Ovary (tissue), 9 donors: Measurements from ENCODE around the gene C19orf33. TPM values are rescaled to one million over a fixed set of nuclear protein-coding genes. Genes with fewer than 3 reads are reported as not detected.

Source experiments
- DNase-seq, 5 donors: peaks; one replicate each; pipeline ENCODE4 v3.0.0-alpha.2; 2019 to 2020
- H3K27ac ChIP-seq, 2 donors: fragments of 200-600 bp; one replicate each; pipeline versions ENCODE4 v1.5.1 to v1.8.0; 2019 to 2022
- H3K27me3 ChIP-seq: fragments of 200-600 bp; one replicate; pipeline ENCODE4 v1.8.0; 2022
- H3K36me3 ChIP-seq: fragments of 200-600 bp; sonication (generic); one replicate; pipeline ENCODE4 v1.5.1; 2019
- H3K4me1 ChIP-seq: one replicate; pipeline ENCODE4 v1.8.1; 2013; ENCODE audit warnings: mild to moderate bottlenecking, moderate library complexity; ENCODE audit not compliant: insufficient read depth
- H3K4me3 ChIP-seq: fragments of 200-600 bp; sonication (generic); one replicate; pipeline ENCODE4 v1.5.1; 2017
- H3K9me3 ChIP-seq, 2 donors: fragments of 200-600 bp in 1 of 2; sonication (generic) in 1 of 2; one replicate each; pipeline versions ENCODE4 v1.5.1 to v1.8.1; 2013 to 2019; ENCODE audit warnings: mild to moderate bottlenecking in 1 of 2, moderate library complexity in 1 of 2
- EP300 ChIP-seq: sonication (generic); formaldehyde crosslinking; IDR thresholded peaks from one replicate; pipeline ENCODE4 v1.6.1; 2017; ENCODE audit warnings: antibody characterized with exemption
- POLR2A ChIP-seq: fragments of 450-650 bp; IDR thresholded peaks from one replicate; pipeline ENCODE4 v1.6.1; 2017; ENCODE audit warnings: antibody characterized with exemption, mild to moderate bottlenecking, moderate library complexity
- WGBS, 3 donors: extraction: QIAGEN DNeasy Blood & Tissue Kit in 1 of 3; methylation state at CpG; one replicate each; pipeline versions ENCODE4 v1.1.5 to v1.1.7; 2013 to 2017; 5-methylcytosine and 5-hydroxymethylcytosine counted together
- intact Hi-C, 4 donors: fragments of 100-400 bp; cut with DNase I; formaldehyde crosslinking; loops; one replicate each; pipeline versions ENCODE4 v1.11.0 to v1.15.1; 2022 to 2023
- polyA plus RNA-seq, 2 donors: library from polyadenylated mRNA; stranded (reverse); fragments of 200-250 nt in 1 of 2; fragments of 350-450 nt in 1 of 2; fragmentation: Illumina TruSeq in 1 of 2; extraction: RNeasy Lipid Tissue Mini Kit (QIAGEN cat#74804) in 1 of 2; gene quantifications; one replicate each; pipeline ENCODE4 v1.2.3, GENCODE V29; 2013 to 2014
- total RNA-seq, 7 donors: library from RNA; depleted of rRNA in 2 of 7; stranded (reverse); fragments of >200 nt in 2 of 7; fragmentation: NEBNext Ultra II Directional in 3 of 7; extraction: Animal tissue kit (Norgen Biotek cat#: 25700) in 3 of 7; gene quantifications; one replicate each; pipeline versions ENCODE4 v1.1.0 to v1.2.4, GENCODE V29; 2016 to 2023
- TF ChIP-seq, protein P1 (sequence below), 3 donors: fragments of 450-650 bp in 2 of 3; fragments of 200-600 bp in 1 of 3; IDR thresholded peaks; one replicate each; pipeline versions ENCODE4 v1.5.1 to v1.8.0; 2016 to 2022; ENCODE audit warnings: antibody characterized with exemption in 3 of 3, mild to moderate bottlenecking in 1 of 3
- donor health status: DM: no; HTN: no; CAD: no; lungs with moderate emphysema.
- donor health status: DM: no; HTN: no; CAD: no.
- donor health status: Bipolar disorder and iron deficiency.
- donor health status: DM: yes; HTN: yes; CAD: no.
- donor health status: DM: no; HTN: no; CAD: no.
- donor health status: DM: yes; HTN: yes; CAD: no.

The C19orf33 gene
- total and polyA plus RNA-seq, 9 donors: 1.8 to 179 (median 8.9) TPM; not detected in 2

DNA sequence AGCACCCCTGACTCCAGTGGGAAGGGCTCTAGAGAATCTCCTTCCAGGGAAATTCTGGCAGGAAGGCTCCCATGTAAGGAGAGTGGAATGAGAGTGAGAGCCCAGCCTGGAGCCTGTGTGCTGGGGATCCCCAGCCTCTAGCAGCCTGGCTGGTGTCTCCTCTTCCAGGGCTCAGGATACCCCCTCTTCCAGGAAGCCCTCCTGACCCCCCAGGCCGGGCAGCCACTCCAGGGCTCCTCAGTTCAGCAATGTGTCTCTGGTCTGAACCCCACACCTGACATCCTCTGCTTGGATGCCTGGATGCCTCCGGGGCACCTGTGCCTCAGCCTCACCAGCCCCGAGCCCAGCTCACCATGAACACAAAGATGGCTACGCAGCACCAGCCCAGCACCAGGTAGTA, 3.0 kb downstream of the C19orf33 start:
- TF ChIP-seq, protein P1, sequence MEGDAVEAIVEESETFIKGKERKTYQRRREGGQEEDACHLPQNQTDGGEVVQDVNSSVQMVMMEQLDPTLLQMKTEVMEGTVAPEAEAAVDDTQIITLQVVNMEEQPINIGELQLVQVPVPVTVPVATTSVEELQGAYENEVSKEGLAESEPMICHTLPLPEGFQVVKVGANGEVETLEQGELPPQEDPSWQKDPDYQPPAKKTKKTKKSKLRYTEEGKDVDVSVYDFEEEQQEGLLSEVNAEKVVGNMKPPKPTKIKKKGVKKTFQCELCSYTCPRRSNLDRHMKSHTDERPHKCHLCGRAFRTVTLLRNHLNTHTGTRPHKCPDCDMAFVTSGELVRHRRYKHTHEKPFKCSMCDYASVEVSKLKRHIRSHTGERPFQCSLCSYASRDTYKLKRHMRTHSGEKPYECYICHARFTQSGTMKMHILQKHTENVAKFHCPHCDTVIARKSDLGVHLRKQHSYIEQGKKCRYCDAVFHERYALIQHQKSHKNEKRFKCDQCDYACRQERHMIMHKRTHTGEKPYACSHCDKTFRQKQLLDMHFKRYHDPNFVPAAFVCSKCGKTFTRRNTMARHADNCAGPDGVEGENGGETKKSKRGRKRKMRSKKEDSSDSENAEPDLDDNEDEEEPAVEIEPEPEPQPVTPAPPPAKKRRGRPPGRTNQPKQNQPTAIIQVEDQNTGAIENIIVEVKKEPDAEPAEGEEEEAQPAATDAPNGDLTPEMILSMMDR (IDR thresholded peaks at IDR 0.05): no peak
- TF ChIP-seq POLR2A (no peak), EP300 (no peak)

DNA sequence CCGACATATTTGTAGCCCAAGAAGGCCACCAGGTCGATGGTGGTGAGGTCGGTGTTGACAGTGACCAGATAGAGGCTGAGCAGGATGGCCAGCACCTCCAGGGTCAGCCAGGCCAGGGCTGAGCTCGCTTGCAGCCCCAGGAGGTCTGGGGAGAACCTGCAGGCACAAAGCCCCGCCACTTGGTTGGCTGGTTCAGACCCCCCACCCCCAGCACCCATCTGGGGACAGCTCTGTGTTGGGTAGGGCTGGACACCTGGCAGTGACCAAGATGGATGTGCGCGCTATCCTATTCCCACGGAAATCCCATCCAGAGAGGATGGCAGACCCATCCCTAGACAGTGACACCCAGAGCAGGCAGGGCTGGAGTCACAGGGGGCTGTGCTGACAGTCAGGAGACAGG, 3.5 kb downstream of the C19orf33 start:
- DNase-seq: no peak
- Histone ChIP-seq H3K27me3 (no peaks in the 10 kb centered on the region), H3K4me3 (no peak overlapping the region), H3K27ac (no peak overlapping the region), H3K9me3 (no peaks in the 10 kb centered on the region), H3K4me1 (no peaks in the 10 kb centered on the region), H3K36me3 (no peaks in the 10 kb centered on the region)
- WGBS, 3 donors: 73 to 86% (median 83%) methylated on average over 8 of the region's 8 CpGs
- intact Hi-C loops: no loop called here
- TF ChIP-seq, protein P1 (IDR thresholded peaks at IDR 0.05): no peak
- TF ChIP-seq POLR2A (no peak), EP300 (no peak)

More for the DNA sequence above, 3.0 kb downstream of the C19orf33 start:
- DNase-seq: no peak
- no peak overlapping the region for H3K27ac ChIP-seq
- H3K4me3 ChIP-seq: no peak overlapping the region
- intact Hi-C loops: no loop called here
- 91 to 98% (median 96%) methylated on average over 4 of the region's 4 CpGs for WGBS, 3 donors
- H3K27me3 ChIP-seq: no peaks in the 10 kb centered on the region
- no peaks in the 10 kb centered on the region for H3K36me3 ChIP-seq
- H3K4me1 ChIP-seq: no peaks in the 10 kb centered on the region
- no peaks in the 10 kb centered on the region for H3K9me3 ChIP-seq

DNA sequence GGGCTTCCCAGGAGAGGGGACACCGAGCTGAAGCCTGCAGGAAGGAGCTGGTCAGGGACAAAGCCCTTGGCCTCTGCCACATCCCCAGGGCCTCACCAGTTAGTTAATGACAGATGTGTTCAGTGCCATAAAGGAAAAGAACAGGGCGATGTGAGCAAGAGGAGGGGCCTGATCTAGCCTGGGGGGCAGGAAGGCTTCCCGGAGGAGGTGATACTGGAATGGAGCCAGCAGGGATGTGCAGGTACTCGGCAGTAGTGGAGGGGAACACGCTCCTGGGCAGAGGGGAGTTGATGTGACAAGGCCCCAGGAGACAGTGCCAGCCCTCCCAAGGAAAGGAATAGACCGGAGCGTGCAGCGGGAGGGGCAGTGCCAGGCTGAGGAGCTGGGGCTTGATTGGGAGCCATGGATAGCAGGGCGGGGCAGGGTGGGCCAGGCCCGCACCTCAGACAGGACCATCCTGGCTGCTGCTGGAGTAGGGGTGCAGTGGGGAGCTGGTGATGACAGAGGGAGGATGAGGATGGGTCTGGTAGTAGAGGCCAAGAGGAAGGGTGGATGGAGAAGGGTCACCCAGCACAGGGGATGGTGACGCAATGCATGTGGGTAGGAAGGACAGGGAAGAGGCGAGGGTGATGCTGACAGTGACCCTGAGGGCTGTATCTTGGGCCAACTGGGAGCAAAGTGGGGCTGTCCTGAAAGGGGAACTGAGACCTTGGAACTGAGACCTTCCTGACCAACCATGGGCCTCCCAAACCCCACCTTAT, 4.1 kb downstream of the C19orf33 start:
- TF ChIP-seq EP300 (no peak), POLR2A (no peak)
- TF ChIP-seq, protein P1 (IDR thresholded peaks at IDR 0.05): no peak
- WGBS, 3 donors: 84 to 89% (median 87%) methylated on average over 12 of the region's 12 CpGs
- DNase-seq: no peak
- intact Hi-C loops: no loop called here
- Histone ChIP-seq H3K9me3 (no peaks in the 10 kb centered on the region), H3K36me3 (no peaks in the 10 kb centered on the region), H3K27ac (no peak overlapping the region), H3K4me3 (no peak overlapping the region), H3K27me3 (no peaks in the 10 kb centered on the region), H3K4me1 (no peaks in the 10 kb centered on the region)

DNA sequence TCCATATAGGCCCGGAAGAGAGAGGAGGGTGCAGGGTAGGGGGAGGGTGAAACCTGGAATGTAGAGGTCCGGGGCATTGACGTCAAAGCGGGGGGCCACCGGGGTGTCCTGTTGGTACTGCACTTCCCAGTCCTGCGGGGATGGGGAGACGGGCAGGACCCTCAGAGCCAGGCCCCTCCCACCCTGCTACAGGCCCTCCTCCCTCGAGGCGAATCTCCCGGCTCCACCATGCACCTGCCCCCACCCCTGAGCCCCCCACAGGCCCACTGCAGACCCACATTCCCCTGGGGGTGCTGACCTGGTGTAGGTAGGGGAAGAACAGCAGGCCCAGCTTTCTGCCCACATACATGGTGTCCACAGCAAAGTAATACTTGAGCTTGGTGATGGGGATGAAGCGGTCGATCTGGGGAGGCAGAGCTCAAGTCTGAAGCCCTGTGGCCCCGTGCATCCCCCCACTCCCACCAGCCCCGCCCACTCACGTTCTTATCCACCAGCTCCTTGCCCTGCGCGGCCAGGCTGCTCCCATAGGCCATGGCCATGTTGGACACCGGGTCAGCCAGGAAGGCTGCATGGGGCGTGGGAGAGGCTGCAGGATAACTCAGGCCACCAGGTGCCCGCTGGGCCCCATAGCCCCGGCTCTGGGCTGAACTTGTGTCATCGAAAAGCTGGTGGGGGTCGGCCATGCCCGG, 5.0 kb downstream of the C19orf33 start:
- Histone ChIP-seq H3K27ac (no peak overlapping the region), H3K4me1 (no peaks in the 10 kb centered on the region), H3K36me3 (no peaks in the 10 kb centered on the region), H3K9me3 (no peaks in the 10 kb centered on the region), H3K27me3 (no peaks in the 10 kb centered on the region), H3K4me3 (no peak overlapping the region)
- no peak for TF ChIP-seq EP300
- no peak for TF ChIP-seq POLR2A
- TF ChIP-seq, protein P1 (IDR thresholded peaks at IDR 0.05): no peak
- intact Hi-C loops: no loop called here
- DNase-seq: no peak
- WGBS, 3 donors: 83 to 85% (median 83%) methylated on average over 23 to 24 of the region's 24 CpGs
